CD1c-positive myeloid dendritic cell (primary cell): ENCODE measurements around the gene MYO7A.

Experiments used
- DNase-seq: peaks from one replicate; pipeline ENCODE4 v3.0.0-alpha.2; 2016; ENCODE audit errors: extremely low spot score

MYO7A gene

DNA sequence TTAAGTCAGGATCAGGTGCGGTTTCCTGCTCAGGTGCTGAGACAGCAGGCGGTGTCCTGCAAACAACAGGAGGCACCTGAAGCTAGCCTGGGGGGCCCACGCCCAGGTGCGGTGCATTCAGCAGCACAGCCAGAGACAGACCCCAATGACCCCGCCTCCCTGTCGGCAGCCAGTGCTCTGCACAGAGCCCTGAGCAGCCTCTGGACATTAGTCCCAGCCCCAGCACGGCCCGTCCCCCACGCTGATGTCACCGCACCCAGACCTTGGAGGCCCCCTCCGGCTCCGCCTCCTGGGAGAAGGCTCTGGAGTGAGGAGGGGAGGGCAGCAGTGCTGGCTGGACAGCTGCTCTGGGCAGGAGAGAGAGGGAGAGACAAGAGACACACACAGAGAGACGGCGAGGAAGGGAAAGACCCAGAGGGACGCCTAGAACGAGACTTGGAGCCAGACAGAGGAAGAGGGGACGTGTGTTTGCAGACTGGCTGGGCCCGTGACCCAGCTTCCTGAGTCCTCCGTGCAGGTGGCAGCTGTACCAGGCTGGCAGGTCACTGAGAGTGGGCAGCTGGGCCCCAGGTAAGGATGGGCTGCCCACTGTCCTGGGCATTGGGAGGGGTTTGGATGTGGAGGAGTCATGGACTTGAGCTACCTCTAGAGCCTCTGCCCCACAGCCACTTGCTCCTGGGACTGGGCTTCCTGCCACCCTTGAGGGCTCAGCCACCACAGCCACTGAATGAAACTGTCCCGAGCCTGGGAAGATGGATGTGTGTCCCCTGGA is at the start of gene MYO7A:
Gene MYO7A, plus strand, starts transcription at position 327 of the 772 bp plus-strand sequence. CDS start 2,389 bp downstream, outside the sequence.
- no peak for DNase-seq

DNA sequence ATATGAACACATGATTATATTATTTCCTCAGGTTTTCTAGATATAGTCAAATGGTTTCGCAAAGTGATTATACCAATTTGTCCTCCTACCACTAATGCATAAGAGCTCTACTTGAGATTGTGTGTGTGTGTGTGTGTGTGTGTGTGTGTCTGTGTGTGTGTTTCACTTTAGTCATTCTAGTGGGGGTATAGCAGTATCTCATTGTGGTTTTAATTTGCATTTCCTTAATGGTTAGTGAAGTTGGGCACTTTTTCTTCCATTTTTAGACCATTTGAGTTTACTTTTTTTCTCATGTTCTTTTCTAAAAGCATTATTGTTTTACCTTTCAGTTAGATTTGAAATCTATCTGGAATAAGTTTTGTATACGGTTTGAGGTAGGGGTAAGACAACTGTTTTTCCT is 48.4 kb upstream of the MYO7A start:
- no peak for DNase-seq

GRCh38 chr11:77080643-77081210 is 47.3 kb upstream of the MYO7A start:
- DNase-seq: no peak

DNA sequence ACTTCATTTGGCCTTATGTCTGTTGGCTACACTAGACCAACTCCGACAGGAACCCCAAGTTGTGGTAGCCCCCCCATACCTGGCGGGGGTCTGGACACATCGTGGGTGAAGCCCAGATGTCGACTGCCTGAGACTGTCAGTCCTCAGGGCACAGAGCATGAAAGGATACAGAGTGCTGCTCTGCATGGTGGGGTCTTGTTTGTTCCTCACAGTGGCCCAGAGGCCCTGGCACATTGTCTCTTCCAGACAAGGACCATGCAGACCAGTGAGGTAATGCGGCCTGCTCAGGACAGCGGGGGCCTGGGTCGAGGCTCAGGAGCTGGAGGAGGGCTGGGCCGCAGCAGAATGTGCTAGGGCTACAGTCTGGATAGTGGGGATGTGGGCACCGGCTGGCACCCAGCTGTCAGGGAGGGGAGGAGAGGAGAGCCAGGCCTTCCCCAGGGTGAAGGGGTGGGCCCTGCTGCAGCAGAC is 46.6 kb upstream of the MYO7A start:
- DNase-seq: no peak

GRCh38 chr11:77081976-77082836 is 45.8 kb upstream of the MYO7A start:
- DNase-seq: no peak

DNA sequence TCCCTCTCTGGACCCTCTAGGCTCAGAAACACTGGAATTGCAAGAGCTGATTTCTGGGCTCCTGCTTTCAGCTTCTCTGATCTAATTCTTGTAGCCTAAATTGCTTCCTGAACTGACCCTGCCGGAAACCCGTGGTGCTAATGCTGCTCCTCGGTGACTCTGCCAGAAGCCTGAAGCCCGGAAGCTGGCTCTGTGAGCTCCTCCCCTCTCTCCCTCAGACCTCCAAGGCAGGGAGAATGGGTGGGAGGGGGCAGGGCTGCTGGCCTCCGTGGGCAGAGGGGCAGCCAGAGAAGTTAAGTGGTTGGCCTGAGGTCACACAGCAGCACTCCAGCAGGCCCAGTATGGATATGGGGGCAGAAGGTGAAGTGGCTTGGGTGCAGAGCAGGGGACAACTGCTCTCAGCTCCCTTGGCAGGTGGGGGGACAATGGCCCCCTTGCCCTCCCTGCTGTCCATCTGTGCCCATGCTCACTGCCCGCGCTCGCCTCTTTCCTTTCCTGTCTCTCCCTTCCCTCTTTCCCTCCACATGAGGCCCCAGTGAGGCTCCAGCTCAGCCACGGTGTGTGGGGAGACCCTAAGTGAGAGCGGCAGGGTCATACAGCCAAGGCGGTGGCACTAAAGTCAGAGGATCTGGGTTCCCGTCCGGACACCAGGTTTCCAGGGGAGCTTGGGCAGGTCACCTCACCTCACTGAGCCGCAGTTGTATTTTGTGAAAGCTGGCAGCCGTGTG is 45.0 kb upstream of the MYO7A start:
- DNase-seq: peak; percentile 28

- no peak for DNase-seq
Observed at GRCh38 chr11:77083566-77084245, 44.3 kb upstream of the MYO7A start.

DNA sequence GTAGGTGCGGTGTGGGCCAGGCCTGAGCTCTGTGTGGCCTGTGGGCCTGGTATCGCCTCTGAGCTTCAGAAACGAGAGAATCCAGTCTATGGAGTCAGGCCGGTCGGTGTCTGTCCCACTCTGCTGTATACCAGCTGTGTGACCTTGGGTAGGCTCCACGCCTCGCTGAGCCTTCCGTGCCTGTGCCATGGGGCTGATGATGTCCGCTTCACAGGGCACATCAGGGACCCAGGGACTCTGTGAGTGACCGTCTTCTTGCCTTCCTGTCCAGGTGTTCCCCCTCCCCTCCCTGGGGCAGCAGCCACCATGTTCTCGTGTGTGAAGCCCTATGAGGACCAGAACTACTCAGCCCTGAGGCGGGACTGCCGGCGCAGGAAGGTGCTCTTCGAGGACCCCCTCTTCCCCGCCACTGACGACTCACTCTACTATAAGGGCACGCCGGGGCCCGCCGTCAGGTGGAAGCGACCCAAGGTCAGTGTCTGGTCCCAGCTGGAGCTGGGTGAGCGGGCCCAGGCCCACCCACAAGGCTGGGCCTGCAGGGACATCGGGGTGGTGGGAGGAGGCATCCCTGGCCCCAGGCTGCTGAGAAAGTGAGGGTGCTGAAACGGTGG is 43.4 kb upstream of the MYO7A start:
- no peak for DNase-seq

- DNase-seq: no peak
Observed at GRCh38 chr11:77085652-77086051, 42.4 kb upstream of the MYO7A start.

DNA sequence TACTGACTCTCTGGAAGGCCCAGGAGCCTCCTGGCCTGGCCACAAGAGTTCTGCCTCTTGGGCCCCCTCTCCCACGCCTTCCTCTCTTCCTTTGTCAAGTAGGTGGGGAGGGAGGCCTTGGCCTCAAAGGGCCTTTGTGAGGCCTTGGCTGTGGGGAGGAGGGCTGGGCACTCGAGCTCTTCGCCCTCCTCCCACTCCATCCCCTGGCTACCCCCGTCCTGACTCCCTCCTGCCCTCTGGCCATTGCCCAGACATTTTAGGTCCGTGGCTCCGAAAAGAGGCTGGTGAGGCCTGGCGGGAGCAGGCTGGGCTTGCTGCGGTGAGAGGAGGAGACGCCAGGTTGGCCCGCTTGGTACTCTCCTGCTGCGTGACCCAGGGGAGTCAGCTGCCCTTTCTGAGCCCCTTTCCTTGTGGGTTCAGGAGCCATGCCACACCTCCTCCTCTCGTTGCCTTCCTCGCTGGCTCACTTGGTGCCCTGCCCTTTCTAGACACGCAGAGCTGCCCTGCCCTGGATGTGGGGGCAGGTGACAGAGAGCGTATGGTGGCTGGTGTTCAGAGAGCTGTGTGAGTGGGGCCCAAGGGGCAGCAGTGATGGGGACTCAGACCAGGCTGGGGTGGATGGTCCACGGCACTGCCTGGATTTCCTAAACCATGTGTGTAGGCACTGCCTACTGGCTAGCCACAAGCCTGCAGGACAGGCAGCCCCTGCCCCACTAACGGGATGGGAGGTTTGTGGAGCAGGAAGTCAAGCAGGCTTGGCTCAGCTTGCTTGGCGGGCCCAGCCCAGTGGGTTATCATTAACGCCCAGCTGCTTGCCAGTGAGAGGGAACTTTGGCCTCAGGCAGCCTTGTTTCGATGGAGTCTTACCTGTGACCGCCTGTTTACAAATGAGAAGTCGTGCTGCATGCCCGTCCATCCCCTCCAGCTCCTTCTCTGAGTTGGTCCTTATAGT is 41.2 kb upstream of the MYO7A start:
- DNase-seq: no peak

DNA sequence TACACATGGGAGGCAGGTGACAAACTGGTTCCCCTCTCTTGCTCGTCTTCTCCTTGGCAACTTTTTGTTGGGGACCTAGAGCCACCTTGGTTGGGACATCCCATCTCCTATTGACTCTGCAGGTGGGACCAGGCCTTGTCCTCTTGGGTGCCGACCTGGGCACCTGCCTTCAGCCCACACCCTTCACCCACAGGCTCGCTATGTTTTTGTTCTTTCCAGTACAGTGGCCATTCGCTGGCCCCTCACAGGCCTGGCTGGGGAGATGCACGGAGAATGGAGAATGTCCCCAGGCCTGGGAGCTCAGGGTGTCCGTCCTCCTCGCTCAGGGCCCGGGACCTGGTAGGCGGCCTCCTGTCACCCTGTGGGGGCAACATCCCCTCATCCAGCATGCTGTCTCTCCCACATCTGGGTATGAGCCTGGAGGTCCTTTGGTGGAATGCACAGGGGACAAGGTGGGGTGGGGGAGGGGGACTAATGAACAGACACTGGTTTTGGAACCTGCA is 40.3 kb upstream of the MYO7A start:
- DNase-seq: no peak

- no peak for DNase-seq
Observed at GRCh38 chr11:77088236-77089003, 39.6 kb upstream of the MYO7A start.

- DNase-seq: no peak
Observed at GRCh38 chr11:77089004-77089545, 39.0 kb upstream of the MYO7A start.

DNA sequence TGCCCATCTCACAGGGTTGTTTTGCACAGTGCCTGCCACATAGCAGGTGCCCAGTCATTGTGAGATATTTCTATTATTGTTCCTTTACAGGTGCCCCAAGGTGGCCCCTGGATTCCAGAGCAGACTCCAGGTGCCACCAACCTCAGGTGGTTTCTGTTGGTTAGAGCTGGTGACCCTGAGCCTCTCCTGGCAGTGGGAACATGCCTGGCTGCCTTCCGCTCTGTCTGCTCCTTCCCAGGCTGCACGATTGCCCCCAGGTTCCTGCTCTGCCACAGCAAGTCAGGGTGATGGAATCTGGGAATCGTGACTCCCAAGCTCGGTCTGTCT is 38.0 kb upstream of the MYO7A start:
- no peak for DNase-seq

DNA sequence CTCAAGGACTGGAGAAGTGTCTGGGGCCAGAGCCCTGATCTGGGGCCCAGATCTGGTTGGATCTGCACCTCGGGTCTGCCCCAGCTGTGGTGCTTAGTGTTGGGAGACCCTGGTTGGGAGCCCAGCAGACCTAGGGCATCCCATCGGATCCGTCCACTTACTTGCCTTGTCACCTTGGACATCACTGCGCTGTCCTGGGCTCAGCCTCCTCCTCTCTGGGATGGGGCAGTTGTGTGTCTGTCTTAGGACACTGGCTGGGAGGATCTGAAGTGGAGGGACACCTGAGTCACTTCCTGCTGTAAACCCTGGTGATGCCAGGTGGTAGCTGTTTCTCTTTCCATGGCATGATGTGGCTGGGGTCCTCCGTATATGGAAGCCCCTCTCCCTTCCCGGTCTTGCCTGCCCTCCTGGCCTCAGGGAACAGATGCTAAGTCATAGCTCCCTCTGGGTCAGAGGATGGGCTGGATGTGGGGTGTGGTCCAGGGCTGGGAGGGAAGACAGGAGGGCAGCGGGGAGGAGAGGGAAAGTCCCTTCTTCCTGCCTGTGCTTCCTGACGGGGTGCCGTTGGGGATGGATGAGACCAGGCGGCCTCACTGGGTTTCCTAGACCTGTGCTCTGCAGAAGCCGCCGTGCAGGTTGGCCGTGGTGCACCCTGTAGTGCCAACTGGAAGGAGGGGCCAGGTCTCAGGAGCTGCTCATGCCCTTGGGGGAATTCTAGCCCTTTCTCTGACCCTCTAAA is 37.5 kb upstream of the MYO7A start:
- DNase-seq: no peak

DNA sequence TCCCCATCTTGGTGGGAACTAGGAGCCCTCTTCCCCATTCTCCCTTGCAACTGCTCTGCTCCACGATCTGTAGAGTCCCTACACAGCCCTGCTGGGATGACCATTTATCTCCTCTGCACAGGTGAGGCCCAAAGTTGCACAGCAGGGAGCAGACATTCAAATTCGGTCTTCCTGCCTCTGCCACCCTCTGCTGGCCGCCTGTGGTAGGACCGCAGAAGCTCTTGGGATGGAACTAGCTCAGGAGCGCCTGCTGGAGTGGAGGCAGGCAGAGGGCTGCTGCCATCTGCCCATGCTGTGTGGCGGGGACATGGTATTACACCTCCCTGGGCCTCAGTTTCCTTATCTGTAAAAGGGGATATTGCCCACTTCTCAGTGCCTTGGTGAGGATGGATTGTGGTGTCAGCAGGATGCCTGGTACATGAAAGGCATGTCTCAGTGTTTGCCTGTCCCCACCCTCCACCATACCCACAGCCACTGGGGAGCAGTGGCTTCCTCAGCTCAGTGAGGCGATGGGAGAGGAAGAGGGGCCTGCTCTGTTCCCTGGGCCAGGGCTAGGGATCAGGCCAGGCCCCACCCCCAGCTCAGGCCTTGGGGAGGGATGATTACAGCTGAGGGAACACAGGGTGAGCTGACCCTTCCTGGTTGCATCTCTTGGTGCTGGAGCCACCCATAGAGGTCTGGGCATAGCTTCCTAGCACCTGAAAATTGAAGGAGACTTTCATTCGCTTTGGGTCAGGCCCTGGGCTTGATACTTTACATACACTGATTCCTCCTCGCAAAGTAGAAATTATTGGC is 36.7 kb upstream of the MYO7A start:
- DNase-seq: peak; percentile 73

- no peak for DNase-seq
Observed at GRCh38 chr11:77092382-77092781, 35.7 kb upstream of the MYO7A start.
